SIG-M5 treated with dmso at 0.1 percent for 504 hours (cell line): ENCODE data around the gene QARS1.

Source experiments
- DNase-seq: peaks from one replicate; lab custom pipeline; 2025; ENCODE audit not compliant: unreplicated experiment; lab: John Stamatoyannopoulos, UW

The QARS1 gene

GRCh38 chr3:49104427-49105291 lies at the start of gene QARS1:
QARS1 (minus strand) TSS chr3:49104757; CDS start chr3:49104733, 24 bp downstream.
- peak; percentile 96 for DNase-seq

- DNase-seq: no peak
Measured at GRCh38 chr3:49153349-49153912, 48.9 kb upstream of the QARS1 start.

- no peak for DNase-seq
Measured at GRCh38 chr3:49151610-49152009, 47.1 kb upstream of the QARS1 start.

GRCh38 chr3:49148159-49148558 lies 43.6 kb upstream of the QARS1 start:
- no peak for DNase-seq

- no peak for DNase-seq
Measured at GRCh38 chr3:49140080-49140479, 35.5 kb upstream of the QARS1 start.

- DNase-seq: no peak
Measured at GRCh38 chr3:49135499-49135898, 30.9 kb upstream of the QARS1 start.

- no peak for DNase-seq
Measured at GRCh38 chr3:49134471-49135265, 30.1 kb upstream of the QARS1 start.

- no peak for DNase-seq
Measured at GRCh38 chr3:49133226-49133951, 28.8 kb upstream of the QARS1 start.

- DNase-seq: no peak
Measured at GRCh38 chr3:49132437-49133225, 28.1 kb upstream of the QARS1 start, which contains the start of gene LAMB2. LAMB2 (minus strand) TSS chr3:49133050; CDS start chr3:49132867, 183 bp downstream.

- DNase-seq: no peak
Measured at GRCh38 chr3:49132073-49132436, 27.5 kb upstream of the QARS1 start.

GRCh38 chr3:49131576-49131975 lies 27.0 kb upstream of the QARS1 start:
- DNase-seq: no peak

GRCh38 chr3:49131040-49131439 lies 26.5 kb upstream of the QARS1 start:
- DNase-seq: no peak

- DNase-seq: no peak
Measured at GRCh38 chr3:49124991-49125670, 20.6 kb upstream of the QARS1 start.

- DNase-seq: no peak
Measured at GRCh38 chr3:49124203-49124602, 19.6 kb upstream of the QARS1 start.

GRCh38 chr3:49123687-49124086 lies 19.1 kb upstream of the QARS1 start:
- DNase-seq: no peak

GRCh38 chr3:49122886-49123545 lies 18.5 kb upstream of the QARS1 start:
- no peak for DNase-seq

GRCh38 chr3:49122451-49122850 lies 17.9 kb upstream of the QARS1 start:
- no peak for DNase-seq

- no peak for DNase-seq
Measured at GRCh38 chr3:49122022-49122421, 17.5 kb upstream of the QARS1 start.

GRCh38 chr3:49121132-49121736 lies 16.7 kb upstream of the QARS1 start:
- no peak for DNase-seq
